ENCODE results near the gene MORF4L2.
"Not testable (repeated sequence)": the region's sequence is repeated elsewhere in the genome, so short reads cannot be mapped to it uniquely, and the experiment has no call there.

MORF4L2 gene

DNA sequence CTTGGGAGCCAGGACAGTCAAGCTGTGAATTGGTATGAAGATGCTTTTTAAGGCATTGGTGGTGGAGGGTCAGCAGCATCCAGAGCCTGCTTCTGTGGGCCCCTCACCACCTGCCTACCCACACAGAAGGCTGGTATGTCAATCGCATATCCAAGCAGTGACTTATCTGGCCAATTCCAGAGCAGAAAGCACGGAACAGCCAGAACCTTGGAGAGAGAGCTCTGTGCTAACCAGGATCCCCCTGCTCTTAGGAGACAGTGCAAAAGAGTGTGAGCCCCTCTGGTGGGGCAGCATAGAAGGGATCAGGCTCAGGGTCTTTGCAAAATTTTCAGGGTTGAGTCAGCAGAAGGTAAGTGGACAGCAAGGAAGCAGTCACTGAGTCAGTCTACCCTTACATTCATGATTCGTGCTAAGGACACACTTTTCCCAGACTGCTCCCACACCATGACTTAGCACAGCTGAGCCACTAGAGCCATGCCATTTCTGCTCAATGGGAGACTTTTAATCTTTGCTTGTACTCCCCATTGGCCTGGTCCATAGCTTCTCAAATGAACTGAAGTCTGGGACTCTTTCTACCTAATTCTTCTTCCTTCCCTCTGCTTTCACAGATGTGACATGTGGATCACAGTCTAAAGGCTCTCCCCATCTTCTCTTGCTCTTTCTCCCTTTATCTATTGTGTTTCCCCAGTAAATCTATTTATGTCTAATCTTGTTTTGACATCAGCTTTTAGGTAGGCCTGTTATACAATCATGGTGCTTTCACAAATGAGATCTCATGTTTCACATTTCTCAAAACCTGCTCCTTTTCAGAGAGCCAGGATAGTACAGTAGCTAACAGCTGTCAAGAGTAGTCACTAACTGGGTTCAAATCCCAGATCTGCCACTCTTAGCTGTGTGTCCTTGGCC is 20.0 kb downstream of the MORF4L2 start:
- Histone ChIP-seq H2BK12ac (ENCODE audit: low read length) (no peak overlapping the region), H3K14ac (ENCODE audit: low read length) (no peak overlapping the region), H3K9me3 (ENCODE audit: insufficient read depth, low read depth, low read length) (no peaks in the 10 kb centered on the region), H2BK120ac (ENCODE audit: insufficient read depth, low read length, poor library complexity) (no peak overlapping the region), H2BK5ac (ENCODE audit: low read depth, low read length, poor library complexity) (no peak overlapping the region), H3K18ac (ENCODE audit: low read length) (no peak overlapping the region), H2AFZ (ENCODE audit: insufficient read depth, low read length, poor library complexity) (no peak overlapping the region), H3K27ac (ENCODE audit: low read depth, low read length) (no peak overlapping the region), H3K79me2 (ENCODE audit: control insufficient read depth, insufficient read depth, low read length, poor library complexity) (no peaks in the 10 kb centered on the region), H3K4me1 (ENCODE audit: control insufficient read depth in 1 of 2, insufficient read depth in 2 of 2, low read length in 2 of 2) (no peaks in the 10 kb centered on the region), H3K4me2 (ENCODE audit: low read length) (no peak overlapping the region), H3K23ac (ENCODE audit: low read length) (no peak overlapping the region), H3K79me1 (ENCODE audit: low read length) (no peaks in the 10 kb centered on the region), H4K91ac (ENCODE audit: low read depth, low read length) (no peak overlapping the region), H3K27me3 (ENCODE audit: insufficient read depth, low read length) (no peaks in the 10 kb centered on the region), H3K4ac (ENCODE audit: low read depth, low read length) (no peak overlapping the region), H4K12ac (ENCODE audit: low read depth, low read length) (no peak overlapping the region), H3K4me3 (ENCODE audit: low read depth, low read length) (no peak overlapping the region), H3K9ac (ENCODE audit: low read length) (no peak overlapping the region), H2AK5ac (ENCODE audit: low read length) (no peak overlapping the region), H4K8ac (ENCODE audit: low read depth, low read length) (no peak overlapping the region), H3K36me3 (ENCODE audit: control insufficient read depth in 1 of 2, insufficient read depth in 2 of 2, low read length in 2 of 2) (no peaks in the 10 kb centered on the region)
- no CpG with 5 or more reads among the region's 3 CpGs for WGBS (ENCODE audit: extremely low coverage, insufficient coverage, insufficient read length)
- no peak for DNase-seq

DNA sequence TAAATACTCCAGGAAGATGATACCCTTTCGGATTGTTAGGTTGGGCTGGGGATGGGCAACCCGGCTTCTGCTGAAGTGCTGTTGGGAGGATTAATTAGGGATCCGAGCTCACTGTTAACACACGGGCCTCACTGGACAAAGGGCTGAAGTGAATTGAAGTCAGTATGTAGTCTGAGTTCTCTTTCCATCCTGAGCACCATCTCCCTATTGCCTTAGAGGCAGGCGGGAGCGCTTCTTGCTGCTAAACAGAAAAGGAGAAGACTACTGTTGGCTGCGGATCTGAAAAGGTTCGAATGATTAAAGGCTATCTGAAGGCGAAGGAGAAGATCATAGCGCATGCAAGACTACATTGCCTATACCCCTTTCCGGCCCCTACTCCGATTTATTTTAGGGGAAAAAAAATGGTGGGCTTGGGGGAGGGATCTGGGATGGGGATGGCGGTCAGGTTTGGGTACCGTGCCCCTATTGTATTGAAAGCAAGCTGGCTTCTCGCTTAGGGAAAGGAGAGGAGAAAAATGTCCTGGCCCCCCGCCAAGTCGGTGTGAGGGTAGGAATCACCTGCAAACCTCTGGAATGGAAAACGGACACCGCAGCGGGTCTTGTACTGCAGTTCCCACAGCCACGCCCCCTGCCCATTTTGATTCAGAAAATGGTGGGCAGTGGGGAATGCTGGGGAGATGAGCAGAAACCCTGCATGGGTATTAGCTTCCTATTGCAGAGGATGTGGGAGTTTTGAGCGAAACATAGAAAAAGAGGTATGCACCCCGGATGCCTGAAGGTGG is 22.3 kb downstream of the MORF4L2 start:
- no peaks in the 10 kb centered on the region for H3K79me1 ChIP-seq (ENCODE audit: low read length)
- no peaks in the 10 kb centered on the region for H3K4me1 ChIP-seq (ENCODE audit: control insufficient read depth in 1 of 2, insufficient read depth in 2 of 2, low read length in 2 of 2)
- H3K36me3 ChIP-seq (ENCODE audit: control insufficient read depth in 1 of 2, insufficient read depth in 2 of 2, low read length in 2 of 2): no peaks in the 10 kb centered on the region
- no peaks in the 10 kb centered on the region for H3K27me3 ChIP-seq (ENCODE audit: insufficient read depth, low read length)
- WGBS (ENCODE audit: extremely low coverage, insufficient coverage, insufficient read length): no CpG with 5 or more reads among the region's 23 CpGs
- no peak overlapping the region for H2BK12ac ChIP-seq (ENCODE audit: low read length)
- H3K4ac ChIP-seq (ENCODE audit: low read depth, low read length): no peak overlapping the region
- H4K8ac ChIP-seq (ENCODE audit: low read depth, low read length): no peak overlapping the region
- H3K9ac ChIP-seq (ENCODE audit: low read length): no peak overlapping the region
- no peak overlapping the region for H2BK5ac ChIP-seq (ENCODE audit: low read depth, low read length, poor library complexity)
- no peak for DNase-seq
- no peak overlapping the region for H3K4me3 ChIP-seq (ENCODE audit: low read depth, low read length)
- H4K12ac ChIP-seq (ENCODE audit: low read depth, low read length): no peak overlapping the region
- no peak overlapping the region for H2AK5ac ChIP-seq (ENCODE audit: low read length)
- no peak overlapping the region for H3K23ac ChIP-seq (ENCODE audit: low read length)
- no peak overlapping the region for H3K4me2 ChIP-seq (ENCODE audit: low read length)
- H3K14ac ChIP-seq (ENCODE audit: low read length): no peak overlapping the region
- no peak overlapping the region for H4K91ac ChIP-seq (ENCODE audit: low read depth, low read length)
- no peak overlapping the region for H2AFZ ChIP-seq (ENCODE audit: insufficient read depth, low read length, poor library complexity)
- H3K27ac ChIP-seq (ENCODE audit: low read depth, low read length): no peak overlapping the region
- no peaks in the 10 kb centered on the region for H3K9me3 ChIP-seq (ENCODE audit: insufficient read depth, low read depth, low read length)
- H3K18ac ChIP-seq (ENCODE audit: low read length): no peak overlapping the region
- H3K79me2 ChIP-seq (ENCODE audit: control insufficient read depth, insufficient read depth, low read length, poor library complexity): no peaks in the 10 kb centered on the region
- H2BK120ac ChIP-seq (ENCODE audit: insufficient read depth, low read length, poor library complexity): no peak overlapping the region

DNA sequence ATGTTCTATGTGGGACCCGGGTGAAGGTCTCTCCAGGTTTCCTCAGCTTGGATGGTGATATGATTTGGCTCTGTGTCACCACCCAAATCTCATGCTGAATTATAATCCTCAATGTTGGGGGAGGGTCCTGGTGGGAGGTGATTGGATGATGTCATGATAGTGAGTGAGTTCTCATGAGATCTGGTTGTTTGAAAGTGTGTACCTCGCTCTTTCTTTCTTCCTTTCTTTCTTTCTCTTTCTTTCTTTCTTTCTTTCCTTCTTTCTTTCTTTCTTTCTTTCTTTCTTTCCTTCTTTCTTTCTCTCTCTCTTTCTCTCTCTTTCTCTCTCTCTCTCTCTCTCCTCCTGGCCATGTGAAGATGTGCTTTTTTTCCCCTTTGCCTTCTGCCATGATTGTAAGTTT is 27.0 kb downstream of the MORF4L2 start:
- not testable (repeated sequence) for H2BK120ac ChIP-seq (ENCODE audit: insufficient read depth, low read length, poor library complexity); H3K27ac ChIP-seq (ENCODE audit: low read depth, low read length); H3K23ac ChIP-seq (ENCODE audit: low read length); H3K27me3 ChIP-seq (ENCODE audit: insufficient read depth, low read length); H4K8ac ChIP-seq (ENCODE audit: low read depth, low read length); H3K9me3 ChIP-seq (ENCODE audit: insufficient read depth, low read depth, low read length); H2AK5ac ChIP-seq (ENCODE audit: low read length); H2BK12ac ChIP-seq (ENCODE audit: low read length); H3K9ac ChIP-seq (ENCODE audit: low read length); H3K4me3 ChIP-seq (ENCODE audit: low read depth, low read length); DNase-seq; H2AFZ ChIP-seq (ENCODE audit: insufficient read depth, low read length, poor library complexity); H3K36me3 ChIP-seq (ENCODE audit: control insufficient read depth in 1 of 2, insufficient read depth in 2 of 2, low read length in 2 of 2); H3K4me1 ChIP-seq (ENCODE audit: control insufficient read depth in 1 of 2, insufficient read depth in 2 of 2, low read length in 2 of 2); H3K79me1 ChIP-seq (ENCODE audit: low read length); H3K4me2 ChIP-seq (ENCODE audit: low read length); H3K18ac ChIP-seq (ENCODE audit: low read length); H4K12ac ChIP-seq (ENCODE audit: low read depth, low read length); H4K91ac ChIP-seq (ENCODE audit: low read depth, low read length); H3K79me2 ChIP-seq (ENCODE audit: control insufficient read depth, insufficient read depth, low read length, poor library complexity); H2BK5ac ChIP-seq (ENCODE audit: low read depth, low read length, poor library complexity); H3K14ac ChIP-seq (ENCODE audit: low read length); H3K4ac ChIP-seq (ENCODE audit: low read depth, low read length)
- no CpG with 5 or more reads among the region's 2 CpGs for WGBS (ENCODE audit: extremely low coverage, insufficient coverage, insufficient read length)

DNA sequence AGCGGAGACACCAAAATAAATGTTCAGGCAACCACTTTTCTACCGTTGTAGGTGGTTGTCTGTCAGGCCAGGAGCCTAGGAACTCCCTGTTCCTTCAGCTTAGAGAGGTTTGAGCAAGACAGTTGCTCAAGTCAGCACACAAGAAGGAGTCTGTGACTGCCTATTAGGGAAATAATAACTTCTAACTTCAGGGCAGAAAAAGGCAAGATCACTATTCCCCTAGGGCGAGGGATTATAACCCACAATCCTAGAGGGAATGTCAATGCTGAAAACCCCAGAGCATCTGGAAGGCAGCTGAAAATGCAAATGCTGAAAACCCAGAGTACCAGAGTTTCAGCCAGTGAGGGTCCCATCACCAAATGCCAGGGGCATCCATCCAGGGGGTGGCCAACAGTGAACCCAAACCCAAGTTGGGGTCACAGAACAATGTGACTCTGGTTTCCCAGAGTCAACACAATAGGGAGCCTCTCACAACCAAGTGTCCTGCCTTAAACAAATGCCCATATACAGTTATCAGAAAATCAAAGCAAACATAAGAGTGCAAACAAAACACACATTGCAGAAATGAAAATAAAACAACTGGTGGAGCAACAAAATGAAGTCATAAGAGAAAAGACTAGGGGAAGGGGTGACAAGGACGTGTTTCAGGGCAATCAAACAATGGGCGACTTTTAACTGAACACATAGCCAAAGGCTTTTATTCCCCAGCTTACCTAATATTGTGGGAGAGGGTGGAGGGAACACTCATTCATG is 27.6 kb downstream of the MORF4L2 start:
- no peak overlapping the region for H2BK5ac ChIP-seq (ENCODE audit: low read depth, low read length, poor library complexity)
- H2BK12ac ChIP-seq (ENCODE audit: low read length): no peak overlapping the region
- no peak overlapping the region for H3K14ac ChIP-seq (ENCODE audit: low read length)
- H2BK120ac ChIP-seq (ENCODE audit: insufficient read depth, low read length, poor library complexity): no peak overlapping the region
- no peak overlapping the region for H3K18ac ChIP-seq (ENCODE audit: low read length)
- no peaks in the 10 kb centered on the region for H3K4me1 ChIP-seq (ENCODE audit: control insufficient read depth in 1 of 2, insufficient read depth in 2 of 2, low read length in 2 of 2)
- H4K8ac ChIP-seq (ENCODE audit: low read depth, low read length): no peak overlapping the region
- H3K27ac ChIP-seq (ENCODE audit: low read depth, low read length): no peak overlapping the region
- H4K91ac ChIP-seq (ENCODE audit: low read depth, low read length): no peak overlapping the region
- no peak overlapping the region for H2AK5ac ChIP-seq (ENCODE audit: low read length)
- no peak overlapping the region for H2AFZ ChIP-seq (ENCODE audit: insufficient read depth, low read length, poor library complexity)
- WGBS (ENCODE audit: extremely low coverage, insufficient coverage, insufficient read length): no CpG with 5 or more reads among the region's 5 CpGs
- no peaks in the 10 kb centered on the region for H3K79me2 ChIP-seq (ENCODE audit: control insufficient read depth, insufficient read depth, low read length, poor library complexity)
- no peak overlapping the region for H3K4me2 ChIP-seq (ENCODE audit: low read length)
- no peaks in the 10 kb centered on the region for H3K27me3 ChIP-seq (ENCODE audit: insufficient read depth, low read length)
- no peaks in the 10 kb centered on the region for H3K79me1 ChIP-seq (ENCODE audit: low read length)
- no peaks in the 10 kb centered on the region for H3K36me3 ChIP-seq (ENCODE audit: control insufficient read depth in 1 of 2, insufficient read depth in 2 of 2, low read length in 2 of 2)
- no peak overlapping the region for H3K4ac ChIP-seq (ENCODE audit: low read depth, low read length)
- no peak overlapping the region for H3K9ac ChIP-seq (ENCODE audit: low read length)
- H3K23ac ChIP-seq (ENCODE audit: low read length): no peak overlapping the region
- DNase-seq: no peak
- no peak overlapping the region for H4K12ac ChIP-seq (ENCODE audit: low read depth, low read length)
- no peaks in the 10 kb centered on the region for H3K9me3 ChIP-seq (ENCODE audit: insufficient read depth, low read depth, low read length)
- H3K4me3 ChIP-seq (ENCODE audit: low read depth, low read length): no peak overlapping the region
